ENCODE results near the gene SLC24A2.

The SLC24A2 gene

DNA sequence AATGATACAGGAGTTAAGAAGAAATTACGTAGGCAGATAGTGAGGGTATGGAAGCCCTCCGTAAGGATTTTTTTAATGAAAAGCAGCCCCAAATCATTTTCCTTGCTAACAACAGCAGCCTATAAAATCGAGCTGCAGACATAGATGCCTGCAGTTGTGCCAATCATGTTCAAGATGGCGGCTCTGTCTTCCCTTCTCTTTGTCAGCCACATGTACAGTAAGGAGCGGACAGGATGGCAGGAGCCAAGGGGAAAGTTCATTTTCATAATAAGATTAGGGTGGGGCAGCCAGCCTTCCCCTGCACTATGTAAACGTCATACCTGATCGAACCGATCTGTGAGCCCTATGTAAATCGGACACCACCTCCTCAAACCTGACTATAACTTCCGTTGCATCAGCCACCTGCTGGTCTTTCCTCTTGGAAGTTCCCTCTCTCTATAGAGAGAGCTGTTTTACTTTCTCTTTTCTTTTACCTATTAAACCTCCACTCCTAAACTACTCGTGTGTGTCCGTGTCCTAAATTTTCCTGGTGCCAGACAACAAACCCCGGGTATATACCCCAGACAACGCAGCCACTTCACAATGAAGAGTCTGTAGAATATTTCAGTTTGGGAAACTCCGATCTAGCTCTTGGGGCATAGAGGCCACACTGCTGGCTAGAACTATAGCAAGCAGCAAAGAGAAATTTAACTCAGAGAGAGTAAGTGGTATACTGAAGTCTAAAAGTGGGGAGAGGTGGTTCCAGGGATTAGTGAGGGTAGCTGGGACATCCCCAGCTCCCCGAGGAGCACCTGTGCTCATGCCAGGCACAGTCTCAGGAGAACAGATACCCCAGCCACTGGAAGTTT lies 20.8 kb upstream of the SLC24A2 start:
- TF ChIP-seq ZFP3 (CRISPR knock-in tag; IDR thresholded peaks at IDR 0.05) (no peak), BACH2 (CRISPR knock-in tag; IDR thresholded peaks at IDR 0.05; ENCODE audit: borderline replicate concordance) (no peak), CSDC2 (CRISPR knock-in tag; IDR thresholded peaks at IDR 0.05) (no peak), ZFP30 (CRISPR knock-in tag; IDR thresholded peaks at IDR 0.05) (no peak), OSR1 (CRISPR knock-in tag; IDR thresholded peaks at IDR 0.05) (no peak), ISL1 (CRISPR knock-in tag; IDR thresholded peaks at IDR 0.05) (no peak), PPARA (CRISPR knock-in tag; IDR thresholded peaks at IDR 0.05; ENCODE audit: borderline replicate concordance) (no peak), TCF4 (CRISPR knock-in tag; IDR thresholded peaks at IDR 0.05; ENCODE audit: borderline replicate concordance) (no peak), SNAI2 (CRISPR knock-in tag; IDR thresholded peaks at IDR 0.05) (no peak), ZNF565 (CRISPR knock-in tag; conservative IDR thresholded peaks at IDR 0.05; ENCODE audit: low read depth) (no peak)
- TF ChIP-seq, protein P1, sequence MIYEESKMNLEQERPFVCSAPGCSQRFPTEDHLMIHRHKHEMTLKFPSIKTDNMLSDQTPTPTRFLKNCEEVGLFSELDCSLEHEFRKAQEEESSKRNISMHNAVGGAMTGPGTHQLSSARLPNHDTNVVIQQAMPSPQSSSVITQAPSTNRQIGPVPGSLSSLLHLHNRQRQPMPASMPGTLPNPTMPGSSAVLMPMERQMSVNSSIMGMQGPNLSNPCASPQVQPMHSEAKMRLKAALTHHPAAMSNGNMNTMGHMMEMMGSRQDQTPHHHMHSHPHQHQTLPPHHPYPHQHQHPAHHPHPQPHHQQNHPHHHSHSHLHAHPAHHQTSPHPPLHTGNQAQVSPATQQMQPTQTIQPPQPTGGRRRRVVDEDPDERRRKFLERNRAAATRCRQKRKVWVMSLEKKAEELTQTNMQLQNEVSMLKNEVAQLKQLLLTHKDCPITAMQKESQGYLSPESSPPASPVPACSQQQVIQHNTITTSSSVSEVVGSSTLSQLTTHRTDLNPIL (CRISPR knock-in tag; IDR thresholded peaks at IDR 0.05; ENCODE audit: low read depth), result no peak
- TF ChIP-seq, protein P2, sequence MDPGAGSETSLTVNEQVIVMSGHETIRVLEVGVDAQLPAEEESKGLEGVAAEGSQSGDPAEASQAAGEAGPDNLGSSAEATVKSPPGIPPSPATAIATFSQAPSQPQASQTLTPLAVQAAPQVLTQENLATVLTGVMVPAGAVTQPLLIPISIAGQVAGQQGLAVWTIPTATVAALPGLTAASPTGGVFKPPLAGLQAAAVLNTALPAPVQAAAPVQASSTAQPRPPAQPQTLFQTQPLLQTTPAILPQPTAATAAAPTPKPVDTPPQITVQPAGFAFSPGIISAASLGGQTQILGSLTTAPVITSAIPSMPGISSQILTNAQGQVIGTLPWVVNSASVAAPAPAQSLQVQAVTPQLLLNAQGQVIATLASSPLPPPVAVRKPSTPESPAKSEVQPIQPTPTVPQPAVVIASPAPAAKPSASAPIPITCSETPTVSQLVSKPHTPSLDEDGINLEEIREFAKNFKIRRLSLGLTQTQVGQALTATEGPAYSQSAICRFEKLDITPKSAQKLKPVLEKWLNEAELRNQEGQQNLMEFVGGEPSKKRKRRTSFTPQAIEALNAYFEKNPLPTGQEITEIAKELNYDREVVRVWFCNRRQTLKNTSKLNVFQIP (CRISPR knock-in tag; IDR thresholded peaks at IDR 0.05; ENCODE audit: borderline replicate concordance, low read depth), result no peak
- TF ChIP-seq, protein P3, sequence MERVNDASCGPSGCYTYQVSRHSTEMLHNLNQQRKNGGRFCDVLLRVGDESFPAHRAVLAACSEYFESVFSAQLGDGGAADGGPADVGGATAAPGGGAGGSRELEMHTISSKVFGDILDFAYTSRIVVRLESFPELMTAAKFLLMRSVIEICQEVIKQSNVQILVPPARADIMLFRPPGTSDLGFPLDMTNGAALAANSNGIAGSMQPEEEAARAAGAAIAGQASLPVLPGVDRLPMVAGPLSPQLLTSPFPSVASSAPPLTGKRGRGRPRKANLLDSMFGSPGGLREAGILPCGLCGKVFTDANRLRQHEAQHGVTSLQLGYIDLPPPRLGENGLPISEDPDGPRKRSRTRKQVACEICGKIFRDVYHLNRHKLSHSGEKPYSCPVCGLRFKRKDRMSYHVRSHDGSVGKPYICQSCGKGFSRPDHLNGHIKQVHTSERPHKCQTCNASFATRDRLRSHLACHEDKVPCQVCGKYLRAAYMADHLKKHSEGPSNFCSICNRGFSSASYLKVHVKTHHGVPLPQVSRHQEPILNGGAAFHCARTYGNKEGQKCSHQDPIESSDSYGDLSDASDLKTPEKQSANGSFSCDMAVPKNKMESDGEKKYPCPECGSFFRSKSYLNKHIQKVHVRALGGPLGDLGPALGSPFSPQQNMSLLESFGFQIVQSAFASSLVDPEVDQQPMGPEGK (CRISPR knock-in tag; IDR thresholded peaks at IDR 0.05; ENCODE audit: borderline replicate concordance), result no peak
- no peak for ATAC-seq

DNA sequence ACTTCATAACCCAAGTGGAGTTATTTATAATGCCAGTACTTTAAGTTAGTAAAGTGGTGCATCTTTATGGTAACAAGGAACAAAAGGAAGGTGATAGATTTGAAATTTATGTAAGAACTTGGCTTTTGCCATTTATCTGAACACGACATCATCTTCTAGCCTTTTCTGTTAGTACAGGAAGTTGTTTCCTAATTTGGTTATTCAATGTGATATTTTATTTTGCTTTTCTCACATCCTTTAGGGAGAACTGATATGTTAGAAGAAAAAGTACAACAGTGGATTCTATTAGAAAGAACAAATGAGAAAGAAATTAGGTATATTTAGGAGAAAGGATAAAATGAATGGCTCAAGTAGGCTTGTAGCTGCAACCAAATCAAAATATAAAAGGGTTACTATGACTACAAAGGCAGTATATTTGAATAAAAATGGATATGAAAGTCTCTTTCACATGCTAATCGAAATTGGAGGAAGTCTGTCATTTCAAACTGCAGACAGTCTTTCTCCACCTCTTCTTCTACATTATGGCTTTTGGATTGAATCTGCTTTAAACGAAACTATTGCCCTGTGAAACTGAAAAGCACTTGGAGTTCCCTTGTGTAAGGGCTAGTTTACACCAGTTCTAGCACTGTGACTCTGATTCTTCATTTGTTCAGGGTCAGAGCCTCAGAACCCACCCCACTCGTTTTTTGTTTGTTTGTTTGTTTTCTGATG lies 18.5 kb upstream of the SLC24A2 start:
- TF ChIP-seq, protein P2 (CRISPR knock-in tag; IDR thresholded peaks at IDR 0.05; ENCODE audit: borderline replicate concordance, low read depth), result no peak
- TF ChIP-seq ARNTL (CRISPR knock-in tag; IDR thresholded peaks at IDR 0.05; ENCODE audit: borderline replicate concordance, low read depth) (no peak), GLIS3 (CRISPR knock-in tag; IDR thresholded peaks at IDR 0.05) (no peak), RARB (CRISPR knock-in tag; IDR thresholded peaks at IDR 0.05) (no peak), TOX (CRISPR knock-in tag; IDR thresholded peaks at IDR 0.05; ENCODE audit: borderline replicate concordance) (no peak), SNAI2 (CRISPR knock-in tag; IDR thresholded peaks at IDR 0.05) (no peak), ZFP30 (CRISPR knock-in tag; IDR thresholded peaks at IDR 0.05) (no peak), ZNF8 (CRISPR knock-in tag; IDR thresholded peaks at IDR 0.05) (no peak), ZC3H10 (CRISPR knock-in tag; IDR thresholded peaks at IDR 0.05) (no peak), CSDC2 (CRISPR knock-in tag; IDR thresholded peaks at IDR 0.05) (no peak), ZNF565 (CRISPR knock-in tag; conservative IDR thresholded peaks at IDR 0.05; ENCODE audit: low read depth) (no peak), TCF4 (CRISPR knock-in tag; IDR thresholded peaks at IDR 0.05; ENCODE audit: borderline replicate concordance) (no peak), ESRRG (CRISPR knock-in tag; IDR thresholded peaks at IDR 0.05) (no peak), ZFP3 (CRISPR knock-in tag; IDR thresholded peaks at IDR 0.05) (no peak)
- TF ChIP-seq, protein P4, sequence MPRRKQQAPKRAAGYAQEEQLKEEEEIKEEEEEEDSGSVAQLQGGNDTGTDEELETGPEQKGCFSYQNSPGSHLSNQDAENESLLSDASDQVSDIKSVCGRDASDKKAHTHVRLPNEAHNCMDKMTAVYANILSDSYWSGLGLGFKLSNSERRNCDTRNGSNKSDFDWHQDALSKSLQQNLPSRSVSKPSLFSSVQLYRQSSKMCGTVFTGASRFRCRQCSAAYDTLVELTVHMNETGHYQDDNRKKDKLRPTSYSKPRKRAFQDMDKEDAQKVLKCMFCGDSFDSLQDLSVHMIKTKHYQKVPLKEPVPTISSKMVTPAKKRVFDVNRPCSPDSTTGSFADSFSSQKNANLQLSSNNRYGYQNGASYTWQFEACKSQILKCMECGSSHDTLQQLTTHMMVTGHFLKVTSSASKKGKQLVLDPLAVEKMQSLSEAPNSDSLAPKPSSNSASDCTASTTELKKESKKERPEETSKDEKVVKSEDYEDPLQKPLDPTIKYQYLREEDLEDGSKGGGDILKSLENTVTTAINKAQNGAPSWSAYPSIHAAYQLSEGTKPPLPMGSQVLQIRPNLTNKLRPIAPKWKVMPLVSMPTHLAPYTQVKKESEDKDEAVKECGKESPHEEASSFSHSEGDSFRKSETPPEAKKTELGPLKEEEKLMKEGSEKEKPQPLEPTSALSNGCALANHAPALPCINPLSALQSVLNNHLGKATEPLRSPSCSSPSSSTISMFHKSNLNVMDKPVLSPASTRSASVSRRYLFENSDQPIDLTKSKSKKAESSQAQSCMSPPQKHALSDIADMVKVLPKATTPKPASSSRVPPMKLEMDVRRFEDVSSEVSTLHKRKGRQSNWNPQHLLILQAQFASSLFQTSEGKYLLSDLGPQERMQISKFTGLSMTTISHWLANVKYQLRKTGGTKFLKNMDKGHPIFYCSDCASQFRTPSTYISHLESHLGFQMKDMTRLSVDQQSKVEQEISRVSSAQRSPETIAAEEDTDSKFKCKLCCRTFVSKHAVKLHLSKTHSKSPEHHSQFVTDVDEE (CRISPR knock-in tag; IDR thresholded peaks at IDR 0.05), result no peak
- TF ChIP-seq, protein P1 (CRISPR knock-in tag; IDR thresholded peaks at IDR 0.05; ENCODE audit: low read depth), result no peak
- no peak for ATAC-seq
